GM21367 (cell line): Measurements from ENCODE around the gene GGACT.
A peak's percentile ranks its signal among the peaks of the same experiment; 100 is the strongest.
"Not testable (repeated sequence)": the region's sequence is repeated elsewhere in the genome, so short reads cannot be mapped to it uniquely, and the experiment has no call there.

Source experiments
- ATAC-seq: cut with Tn5 transposase; IDR thresholded peaks from one replicate; pipeline ENCODE4 v1.9.1; 2021; ENCODE audit not compliant: unreplicated experiment

GGACT gene

GRCh38 chr13:100601716-100602115 lies 13.1 kb upstream of the GGACT start:
- ATAC-seq: no peak

- ATAC-seq: no peak
Measured at GRCh38 chr13:100600915-100601314, 12.3 kb upstream of the GGACT start.

GRCh38 chr13:100600461-100600860 lies 11.9 kb upstream of the GGACT start:
- ATAC-seq: no peak

GRCh38 chr13:100597253-100597652 lies 8.7 kb upstream of the GGACT start:
- no peak for ATAC-seq

- ATAC-seq: no peak
Measured at GRCh38 chr13:100596516-100596915, 7.9 kb upstream of the GGACT start.

- ATAC-seq: no peak
Measured at GRCh38 chr13:100594731-100595130, 6.1 kb upstream of the GGACT start.

- no peak for ATAC-seq
Measured at GRCh38 chr13:100594255-100594654, 5.7 kb upstream of the GGACT start.

- no peak for ATAC-seq
Measured at GRCh38 chr13:100589178-100589725, 663 bp upstream of the GGACT start.

- ATAC-seq: no peak
Measured at GRCh38 chr13:100584896-100585295, 3.7 kb downstream of the GGACT start.

- no peak for ATAC-seq
Measured at GRCh38 chr13:100581504-100581903, 7.1 kb downstream of the GGACT start.

- no peak for ATAC-seq
Measured at GRCh38 chr13:100581030-100581429, 7.6 kb downstream of the GGACT start.

GRCh38 chr13:100580045-100580444 lies 8.5 kb downstream of the GGACT start:
- ATAC-seq: no peak

GRCh38 chr13:100577239-100577638 lies 11.3 kb downstream of the GGACT start:
- ATAC-seq: not testable (repeated sequence)

- peak; percentile 96 for ATAC-seq
Measured at GRCh38 chr13:100573121-100573520, 15.5 kb downstream of the GGACT start.

- ATAC-seq: no peak
Measured at GRCh38 chr13:100566543-100566942, 22.0 kb downstream of the GGACT start.

GRCh38 chr13:100565286-100565685 lies 23.3 kb downstream of the GGACT start:
- ATAC-seq: no peak

GRCh38 chr13:100564444-100565223 lies 24.0 kb downstream of the GGACT start:
- no peak for ATAC-seq

- no peak for ATAC-seq
Measured at GRCh38 chr13:100563779-100564178, 24.8 kb downstream of the GGACT start.

- no peak for ATAC-seq
Measured at GRCh38 chr13:100561599-100562204, 26.9 kb downstream of the GGACT start.

GRCh38 chr13:100561158-100561499 lies 27.5 kb downstream of the GGACT start:
- ATAC-seq: no peak

- ATAC-seq: no peak
Measured at GRCh38 chr13:100560498-100561157, 28.0 kb downstream of the GGACT start.

- ATAC-seq: no peak
Measured at GRCh38 chr13:100559886-100560285, 28.7 kb downstream of the GGACT start.
